Inflammatory macrophage treated with lipopolysaccharide for 1 hour (primary cell): ENCODE measurements around the gene MCRS1.

ENCODE experiments used
- DNase-seq, 2 donors: peaks; one replicate each; pipeline ENCODE4 v3.0.0-alpha.2; 2020 to 2022

Gene MCRS1

GRCh38 chr12:49555631-49556390 lies 12.1 kb downstream of the MCRS1 start:
- DNase-seq, result no peak

GRCh38 chr12:49554266-49554665 lies 13.7 kb downstream of the MCRS1 start:
- DNase-seq, result no peak

- DNase-seq, result no peak
Measured at GRCh38 chr12:49553512-49554088, 14.3 kb downstream of the MCRS1 start.

- no peak for DNase-seq
Measured at GRCh38 chr12:49552899-49553298, 15.0 kb downstream of the MCRS1 start.

- DNase-seq, result no peak
Measured at GRCh38 chr12:49552425-49552824, 15.5 kb downstream of the MCRS1 start.

GRCh38 chr12:49552014-49552413 lies 15.9 kb downstream of the MCRS1 start:
- DNase-seq, result no peak

GRCh38 chr12:49550693-49551252 lies 17.2 kb downstream of the MCRS1 start:
- no peak for DNase-seq

- no peak for DNase-seq
Measured at GRCh38 chr12:49549735-49550692, 17.9 kb downstream of the MCRS1 start.

- DNase-seq, result no peak
Measured at GRCh38 chr12:49548822-49549648, 18.9 kb downstream of the MCRS1 start.

GRCh38 chr12:49548481-49548821 lies 19.5 kb downstream of the MCRS1 start:
- DNase-seq, result no peak

- DNase-seq, result no peak
Measured at GRCh38 chr12:49547090-49547690, 20.8 kb downstream of the MCRS1 start.

GRCh38 chr12:49546481-49546880 lies 21.5 kb downstream of the MCRS1 start:
- DNase-seq, result no peak

- DNase-seq, result no peak
Measured at GRCh38 chr12:49545815-49546214, 22.1 kb downstream of the MCRS1 start.

- DNase-seq, result no peak
Measured at GRCh38 chr12:49543914-49544815, 23.8 kb downstream of the MCRS1 start.

- no peak for DNase-seq
Measured at GRCh38 chr12:49543221-49543913, 24.6 kb downstream of the MCRS1 start.

GRCh38 chr12:49542592-49543160 lies 25.3 kb downstream of the MCRS1 start:
- no peak for DNase-seq

GRCh38 chr12:49541911-49542505 lies 25.9 kb downstream of the MCRS1 start:
- DNase-seq, result no peak

- DNase-seq, result no peak
Measured at GRCh38 chr12:49541140-49541861, 26.6 kb downstream of the MCRS1 start.
